Measurements from ENCODE around the gene TCF4. TPM values are rescaled to one million over a fixed set of nuclear protein-coding genes. Genes with fewer than 3 reads are reported as not detected.
A peak's percentile ranks its signal among the peaks of the same experiment; 100 is the strongest.

TCF4 gene
- total and polyA plus RNA-seq, 10 donors: 14.6 to 200 (median 153) TPM

DNA sequence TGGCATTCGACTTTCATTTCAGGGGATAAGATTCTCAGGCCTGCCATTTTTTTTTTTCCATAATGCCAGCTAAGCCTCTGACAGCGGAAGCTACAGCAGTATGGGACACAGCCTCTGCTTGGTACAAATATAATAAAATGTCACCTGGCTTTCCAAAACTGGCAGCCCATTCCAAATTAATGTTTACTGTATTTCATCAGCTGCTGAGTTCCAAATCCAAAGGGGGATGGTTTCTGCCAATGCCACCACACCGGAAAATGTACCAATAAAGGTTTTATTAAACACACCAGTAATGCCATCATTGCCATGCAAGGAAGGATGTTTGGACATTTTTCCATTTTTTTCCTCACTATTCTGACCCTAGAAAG lies 352.9 kb downstream of the TCF4 start:
- Histone ChIP-seq H3K9me3 (no peaks in the 10 kb centered on the region), H3K4me3 (no peak overlapping the region), H3K4me1 (peaks cover 3 to 40% (median 27%) of the 10 kb centered on the region in 6 donors), H3K27ac (peak overlapping the region in 4 of 8 donors; percentile 39 to 58 (median 49)), H3K36me3 (peaks cover 0 to 56% (median 25%) of the 10 kb centered on the region in 6 donors), H3K27me3 (replicated peaks in 1 of 7) (no peaks in the 10 kb centered on the region)
- no peak for TF ChIP-seq POLR2AphosphoS5 (IDR thresholded peaks at IDR 0.05)
- no peak for TF ChIP-seq POLR2A (IDR thresholded peaks at IDR 0.05)
- TF ChIP-seq, protein P1, sequence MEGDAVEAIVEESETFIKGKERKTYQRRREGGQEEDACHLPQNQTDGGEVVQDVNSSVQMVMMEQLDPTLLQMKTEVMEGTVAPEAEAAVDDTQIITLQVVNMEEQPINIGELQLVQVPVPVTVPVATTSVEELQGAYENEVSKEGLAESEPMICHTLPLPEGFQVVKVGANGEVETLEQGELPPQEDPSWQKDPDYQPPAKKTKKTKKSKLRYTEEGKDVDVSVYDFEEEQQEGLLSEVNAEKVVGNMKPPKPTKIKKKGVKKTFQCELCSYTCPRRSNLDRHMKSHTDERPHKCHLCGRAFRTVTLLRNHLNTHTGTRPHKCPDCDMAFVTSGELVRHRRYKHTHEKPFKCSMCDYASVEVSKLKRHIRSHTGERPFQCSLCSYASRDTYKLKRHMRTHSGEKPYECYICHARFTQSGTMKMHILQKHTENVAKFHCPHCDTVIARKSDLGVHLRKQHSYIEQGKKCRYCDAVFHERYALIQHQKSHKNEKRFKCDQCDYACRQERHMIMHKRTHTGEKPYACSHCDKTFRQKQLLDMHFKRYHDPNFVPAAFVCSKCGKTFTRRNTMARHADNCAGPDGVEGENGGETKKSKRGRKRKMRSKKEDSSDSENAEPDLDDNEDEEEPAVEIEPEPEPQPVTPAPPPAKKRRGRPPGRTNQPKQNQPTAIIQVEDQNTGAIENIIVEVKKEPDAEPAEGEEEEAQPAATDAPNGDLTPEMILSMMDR (IDR thresholded peaks at IDR 0.05 in 8 of 11, conservative IDR thresholded peaks at IDR 0.05 in 3 of 11): no peak
- WGBS, 5 donors: 73 to 88% (median 83%) methylated on average over 3 of the region's 3 CpGs
- intact Hi-C loops (cut with DNase I; ENCODE audit: low total_unique reads): loop anchor here (10.0 kb wide), 1 partner anchor 1340 kb away; no protein-coding TSS in a partner anchor
- DNase-seq: no peak

DNA sequence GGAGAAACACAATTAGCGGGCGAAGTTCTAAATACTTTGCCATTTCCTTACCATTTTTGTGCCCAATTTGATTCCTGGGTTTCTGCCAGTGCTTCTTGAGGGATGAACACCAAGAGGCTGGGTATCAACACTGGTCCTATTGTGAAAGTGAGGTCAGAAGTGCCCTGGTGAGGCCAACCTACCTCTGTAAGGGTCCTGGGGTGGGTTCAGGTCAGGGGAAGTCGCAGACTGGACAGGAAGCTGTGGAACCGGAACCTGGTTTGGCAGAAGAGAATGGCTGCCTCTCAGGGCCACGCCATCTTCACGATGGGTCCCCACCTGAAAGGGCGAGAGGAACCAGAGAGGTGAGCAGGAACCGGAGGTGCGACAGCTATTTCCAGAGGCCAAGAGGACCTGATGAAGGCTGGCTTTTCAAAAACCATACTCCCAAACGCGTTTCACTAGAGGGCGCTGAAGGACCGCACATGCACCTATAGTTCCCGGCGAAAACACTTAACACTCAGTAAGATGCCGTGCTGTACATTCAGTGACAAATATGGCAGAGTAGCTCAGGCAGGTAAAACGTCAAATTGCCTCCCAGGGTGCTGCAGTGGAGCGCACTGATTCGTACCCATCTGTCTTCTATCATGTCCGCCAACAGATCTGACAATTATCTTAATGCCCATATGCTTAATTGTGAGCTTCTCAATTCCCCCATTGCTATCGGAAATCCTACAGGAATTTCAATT lies 353.5 kb downstream of the TCF4 start:
- Histone ChIP-seq H3K4me3 (no peak overlapping the region), H3K27me3 (replicated peaks in 1 of 7) (no peaks in the 10 kb centered on the region), H3K4me1 (peaks cover 3 to 34% (median 27%) of the 10 kb centered on the region in 6 donors), H3K36me3 (peaks cover 0 to 62% (median 28%) of the 10 kb centered on the region in 6 donors), H3K27ac (peak overlapping the region in 7 of 8 donors; percentile 5 to 58 (median 39)), H3K9me3 (no peaks in the 10 kb centered on the region)
- peak; percentile 83 for DNase-seq
- TF ChIP-seq, protein P1 (IDR thresholded peaks at IDR 0.05 in 8 of 11, conservative IDR thresholded peaks at IDR 0.05 in 3 of 11): peak; percentile 46 to 80 (median 67)
- TF ChIP-seq POLR2AphosphoS5 (IDR thresholded peaks at IDR 0.05): peak in 2 of 3 donors; percentile 40 to 52
- TF ChIP-seq POLR2A (IDR thresholded peaks at IDR 0.05): no peak
- intact Hi-C loops (cut with DNase I; ENCODE audit: low total_unique reads): loop anchor here (10.0 kb wide), 1 partner anchor 1340 kb away; no protein-coding TSS in a partner anchor
- WGBS, 5 donors: 32 to 40% (median 34%) methylated on average over 18 to 21 of the region's 21 CpGs

DNA sequence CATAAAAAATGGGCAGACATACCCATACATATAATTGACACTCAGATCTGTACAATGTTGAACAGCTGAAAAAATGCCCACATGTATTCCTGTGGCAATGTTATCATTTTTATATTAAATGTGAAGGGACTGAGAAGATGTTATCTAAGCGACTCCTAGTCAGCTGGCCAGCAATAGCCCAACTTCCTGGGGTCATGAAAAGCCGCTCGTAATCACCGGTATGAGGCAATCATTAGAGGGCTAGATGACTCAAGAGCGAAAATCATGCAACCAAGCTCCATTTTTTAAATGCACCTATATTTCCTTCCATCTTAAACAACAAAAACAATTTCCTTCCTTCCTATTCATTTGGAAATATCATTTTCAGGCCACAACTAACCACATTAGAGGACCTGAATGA lies 354.1 kb downstream of the TCF4 start:
- Histone ChIP-seq H3K9me3 (no peaks in the 10 kb centered on the region), H3K27me3 (replicated peaks in 1 of 7) (no peaks in the 10 kb centered on the region), H3K4me1 (peaks cover 3 to 33% (median 27%) of the 10 kb centered on the region in 6 donors), H3K27ac (peak overlapping the region in 7 of 8 donors; percentile 5 to 58 (median 39)), H3K36me3 (peaks cover 0 to 68% (median 33%) of the 10 kb centered on the region in 6 donors), H3K4me3 (no peak overlapping the region)
- intact Hi-C loops (cut with DNase I; ENCODE audit: low total_unique reads): loop anchor here (10.0 kb wide), 1 partner anchor 1341 kb away; no protein-coding TSS in a partner anchor
- DNase-seq: no peak
- 33 to 68% (median 59%) methylated on average over 5 of the region's 5 CpGs for WGBS, 5 donors
- TF ChIP-seq, protein P1 (IDR thresholded peaks at IDR 0.05 in 8 of 11, conservative IDR thresholded peaks at IDR 0.05 in 3 of 11): no peak
- TF ChIP-seq POLR2A (IDR thresholded peaks at IDR 0.05) (no peak), POLR2AphosphoS5 (IDR thresholded peaks at IDR 0.05) (no peak)

DNA sequence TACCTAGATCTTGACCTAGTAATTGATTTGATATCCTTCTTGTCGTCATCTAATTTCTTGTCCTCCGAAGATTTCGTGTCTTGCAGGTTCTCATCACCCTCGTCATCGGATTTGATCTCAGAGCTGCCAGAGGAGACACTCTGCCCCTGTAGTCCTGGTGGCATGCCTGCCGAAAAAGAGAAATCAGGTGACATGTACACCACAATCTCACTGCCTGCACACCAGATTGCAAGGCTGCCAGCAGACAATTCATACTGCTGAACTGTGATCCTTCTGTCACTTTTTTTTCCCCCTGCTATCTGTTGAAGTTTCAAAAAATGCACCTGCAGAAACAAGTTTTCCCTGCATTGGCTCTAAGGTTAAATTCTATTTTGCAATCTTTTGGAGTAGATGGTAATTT lies 355.5 kb downstream of the TCF4 start:
- Histone ChIP-seq H3K36me3 (peaks cover 0 to 72% (median 43%) of the 10 kb centered on the region in 6 donors), H3K4me3 (no peak overlapping the region), H3K9me3 (no peaks in the 10 kb centered on the region), H3K4me1 (peaks cover 3 to 33% (median 27%) of the 10 kb centered on the region in 6 donors), H3K27ac (no peak overlapping the region), H3K27me3 (replicated peaks in 1 of 7) (no peaks in the 10 kb centered on the region)
- intact Hi-C loops (cut with DNase I; ENCODE audit: low total_unique reads): loop anchor here (10.0 kb wide), 1 partner anchor 1342 kb away; no protein-coding TSS in a partner anchor
- 92 to 96% (median 94%) methylated on average over 6 of the region's 6 CpGs for WGBS, 5 donors
- no peak for DNase-seq
- TF ChIP-seq POLR2AphosphoS5 (IDR thresholded peaks at IDR 0.05) (no peak), POLR2A (IDR thresholded peaks at IDR 0.05) (no peak)
- TF ChIP-seq, protein P1 (IDR thresholded peaks at IDR 0.05 in 8 of 11, conservative IDR thresholded peaks at IDR 0.05 in 3 of 11): no peak

Measured in spleen (tissue), 11 donors.